ENCODE results near the gene FGFRL1.
A peak's percentile ranks its signal among the peaks of the same experiment; 100 is the strongest.

FGFRL1 gene

DNA sequence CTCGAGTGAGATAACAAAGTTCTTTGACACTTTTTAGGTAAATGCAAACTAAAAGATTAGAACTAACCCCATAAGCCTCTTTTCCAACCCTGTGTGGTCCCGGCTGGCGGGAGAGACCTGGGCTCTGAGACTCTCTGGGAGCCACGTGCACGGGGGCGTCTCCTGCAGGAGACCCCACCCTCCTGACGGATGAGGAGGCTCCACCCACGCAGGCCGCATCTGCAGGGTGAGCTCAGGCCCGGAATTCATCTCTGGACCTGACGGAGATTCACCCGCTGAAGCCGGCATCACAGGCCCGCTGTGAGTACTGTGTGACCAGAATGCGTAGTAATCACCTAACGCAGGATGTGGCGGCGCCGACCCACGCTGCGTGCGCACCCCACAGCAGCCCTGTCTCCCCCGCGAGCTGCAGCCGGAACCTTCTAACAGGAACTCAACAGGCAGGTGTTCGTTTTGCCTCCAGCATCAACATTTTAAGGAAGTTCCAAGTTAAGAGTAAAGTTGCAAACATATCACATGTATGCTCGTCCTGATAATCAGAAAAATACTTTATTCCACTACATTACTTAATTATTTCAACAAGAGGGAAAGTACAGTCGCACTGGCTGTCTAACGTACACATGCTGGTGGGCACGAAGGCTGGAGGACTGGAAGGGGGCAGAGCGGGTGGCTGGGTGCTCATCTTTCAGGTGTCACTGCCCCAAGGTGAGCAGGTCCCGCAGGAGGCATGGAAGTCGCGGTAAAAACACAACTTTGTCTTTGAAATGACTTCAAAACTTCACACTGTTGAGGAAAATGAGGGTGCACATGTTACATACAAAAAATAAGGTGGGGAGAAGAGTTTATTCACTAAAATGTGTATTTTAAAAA, 44.5 kb downstream of the FGFRL1 start:
- peak; percentile 75 for DNase-seq

DNA sequence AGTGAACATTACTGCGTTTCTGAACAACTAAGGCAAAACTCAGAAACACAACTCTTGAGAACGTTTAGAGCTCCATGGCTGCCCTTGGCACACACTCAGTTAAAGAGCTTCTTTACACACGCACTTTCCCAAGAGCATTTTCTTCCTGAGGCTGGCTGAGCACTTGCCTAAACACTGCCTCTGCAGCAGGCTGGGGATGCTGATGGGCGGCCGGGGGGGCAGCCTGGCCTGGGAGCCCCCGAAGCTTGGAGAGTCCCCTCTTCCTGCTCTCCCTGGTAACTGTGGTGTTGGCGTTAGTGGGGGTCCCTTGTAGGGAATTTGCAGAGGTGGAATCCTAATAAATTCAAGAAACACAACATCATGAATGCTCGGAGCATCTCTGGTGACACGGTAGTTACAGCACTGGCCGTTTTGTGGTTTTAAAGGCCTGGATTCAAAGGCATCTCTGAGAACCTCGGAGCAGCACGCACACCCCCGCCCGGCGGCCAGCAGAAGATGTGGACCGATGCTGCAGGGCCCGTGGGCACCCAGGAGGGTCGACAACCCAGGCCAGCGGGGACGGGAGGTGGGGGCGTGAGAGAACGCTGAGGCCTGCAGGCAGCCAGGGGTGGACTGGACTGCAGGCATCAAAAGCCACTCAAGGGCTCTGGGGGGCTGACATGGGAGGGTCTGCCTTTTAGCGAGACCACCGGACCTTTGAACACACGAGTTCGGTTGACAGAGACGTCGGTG, 45.4 kb downstream of the FGFRL1 start:
- peak; percentile 8 for DNase-seq

DNA sequence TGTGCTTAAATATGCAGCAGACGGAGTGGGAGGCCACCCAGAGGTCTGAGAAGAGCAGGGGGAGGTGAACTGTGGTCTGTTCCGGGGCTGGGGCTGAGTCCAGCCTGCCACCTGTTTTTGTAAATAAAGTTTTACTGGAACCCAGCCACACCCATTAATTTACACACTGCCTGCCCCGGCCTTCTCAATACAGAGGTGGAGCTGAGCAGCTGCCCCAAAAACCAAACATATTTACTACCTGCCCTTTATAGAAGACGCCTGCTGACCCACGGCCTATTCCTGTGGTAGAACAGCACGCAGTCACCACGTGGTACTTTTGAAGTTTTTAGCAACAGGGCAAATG, 45.9 kb downstream of the FGFRL1 start:
- no peak for DNase-seq

DNA sequence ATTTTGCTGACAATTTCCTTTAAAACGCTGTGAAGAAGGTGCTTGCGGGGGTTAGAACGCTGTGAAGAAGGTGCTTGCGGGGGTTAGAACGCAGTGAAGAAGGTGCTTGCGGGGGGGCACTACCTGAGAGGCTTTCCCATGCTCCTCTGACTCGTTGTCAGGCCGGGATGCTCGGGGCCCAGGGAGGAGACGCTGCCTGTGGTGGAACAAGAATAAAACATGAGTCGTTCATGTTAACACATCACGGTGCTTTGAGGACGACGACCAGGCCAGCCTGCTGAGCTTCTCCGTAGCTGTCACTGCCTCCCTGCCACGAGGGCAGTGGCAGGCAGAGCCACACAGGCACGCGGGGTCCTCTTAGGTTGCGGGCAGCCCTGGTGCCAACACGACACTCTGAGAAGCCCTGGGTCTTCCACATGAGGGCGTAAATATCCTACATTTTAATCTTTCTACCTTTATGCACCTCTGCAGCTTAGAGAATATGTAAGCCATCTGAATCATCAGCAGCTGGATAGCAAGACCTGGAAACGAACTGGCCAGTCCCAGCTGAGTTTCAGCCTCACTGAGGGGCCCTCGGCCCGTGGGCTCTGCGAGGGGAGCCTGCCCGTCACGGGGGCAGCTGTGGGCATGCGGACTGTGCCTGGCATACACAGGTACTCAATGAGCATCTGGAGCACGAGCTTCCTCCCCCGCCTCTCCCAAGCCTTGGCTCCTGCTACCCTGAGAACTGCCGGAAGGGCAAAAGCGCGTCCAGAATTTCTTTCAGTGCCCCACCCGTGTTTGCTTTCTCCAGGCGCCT, 47.0 kb downstream of the FGFRL1 start:
- peak; percentile 17 for DNase-seq

DNA sequence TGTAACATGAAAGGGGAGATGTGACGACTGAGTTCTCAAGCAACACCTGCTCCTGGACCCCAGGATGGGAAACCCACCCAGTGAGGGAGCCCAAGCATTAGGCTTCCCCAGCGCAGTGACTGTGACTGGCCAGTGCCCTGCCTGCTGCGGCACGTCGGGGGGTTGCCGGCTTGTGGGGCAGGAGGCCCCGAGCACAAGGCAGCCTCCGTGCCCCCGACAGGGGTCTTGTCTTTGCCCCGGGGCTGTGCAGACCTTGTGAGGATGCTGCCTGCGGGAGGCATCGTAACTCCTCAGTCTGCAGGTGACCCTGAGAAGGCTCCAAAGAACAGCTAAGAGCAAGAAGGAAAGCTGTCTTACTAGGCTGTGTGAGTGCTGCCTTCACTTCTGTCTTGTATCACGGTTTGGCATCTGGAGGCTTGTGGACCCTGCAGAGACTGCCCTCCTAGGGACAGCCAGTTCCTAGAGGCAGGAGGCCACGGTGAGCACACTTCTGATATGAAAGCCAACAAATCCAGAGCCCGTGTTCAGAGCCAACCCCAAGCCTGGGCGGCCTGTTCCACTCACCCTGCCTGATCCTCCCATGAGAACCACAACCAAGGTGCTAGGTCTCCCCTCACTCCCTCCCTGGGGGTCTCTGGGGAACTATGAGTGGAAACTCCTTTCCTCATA, 47.7 kb downstream of the FGFRL1 start:
- no peak for DNase-seq

DNA sequence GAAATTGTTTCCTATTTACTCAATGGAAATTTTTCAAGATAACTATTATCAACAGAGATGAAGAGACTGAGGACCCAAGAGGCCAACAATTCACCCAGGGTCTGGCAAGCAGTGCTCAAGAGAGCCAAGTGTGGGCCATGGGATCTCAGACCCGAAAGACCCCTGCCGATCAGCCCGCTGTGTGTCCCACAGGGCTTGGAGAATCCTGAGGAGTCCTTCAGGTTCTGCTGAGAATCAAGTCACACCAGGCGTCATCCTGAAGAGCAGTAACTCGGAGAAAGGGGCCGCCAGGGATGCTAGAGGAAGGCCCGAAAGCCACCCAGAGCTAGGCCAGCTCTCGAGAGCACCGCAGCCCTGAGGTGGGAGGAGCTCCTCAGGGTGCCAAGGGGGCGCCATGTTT, 48.7 kb downstream of the FGFRL1 start:
- DNase-seq, result no peak

DNA sequence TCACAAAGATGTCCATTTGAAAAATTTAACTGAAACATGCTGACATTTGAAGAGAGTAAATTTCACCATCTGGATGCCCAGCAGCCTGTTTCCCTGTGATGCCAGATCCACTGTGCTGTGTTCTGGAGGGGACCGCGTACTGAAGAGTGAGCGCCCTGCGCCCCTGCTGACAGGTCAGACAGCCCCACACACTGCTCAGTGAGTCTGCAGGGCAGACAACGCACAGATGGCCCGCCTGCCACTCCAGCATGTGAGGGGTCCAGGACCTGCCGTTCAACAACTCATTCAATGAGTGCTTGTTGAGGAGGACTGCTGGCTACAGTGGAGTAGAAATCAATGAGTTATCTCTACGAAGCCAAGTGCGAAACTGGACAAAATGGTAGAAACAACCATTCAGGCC, 49.2 kb downstream of the FGFRL1 start:
- no peak for DNase-seq

DNA sequence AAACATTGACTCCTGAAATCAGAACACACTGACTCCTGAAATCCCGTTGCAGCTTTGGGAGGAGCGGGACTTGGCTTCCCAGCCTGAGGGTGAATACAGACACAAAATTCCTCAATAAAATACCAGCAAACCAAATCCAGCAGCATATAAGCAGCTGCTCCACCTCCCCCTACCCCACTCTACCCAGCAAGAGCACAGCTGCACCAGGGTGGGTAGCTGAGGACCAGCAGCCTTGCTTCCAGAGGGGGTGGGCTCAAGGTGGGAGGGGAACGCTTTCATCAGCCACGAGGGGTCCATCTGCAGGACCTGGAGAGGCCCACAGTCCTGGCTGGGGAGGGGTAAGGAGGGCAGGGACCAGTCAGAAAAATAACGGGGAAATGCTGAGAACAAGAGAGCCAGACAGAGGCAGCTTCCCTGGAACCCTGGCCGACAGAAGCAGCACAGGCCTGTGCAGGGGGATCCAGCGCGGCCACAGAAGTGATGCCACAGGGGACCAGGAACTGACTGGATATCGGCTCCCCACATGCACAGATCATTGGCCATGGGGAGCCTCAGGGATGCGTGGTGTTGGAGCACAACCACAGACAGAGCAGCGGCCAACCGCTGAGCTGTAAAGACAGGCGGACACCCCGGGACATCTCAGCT, 49.8 kb downstream of the FGFRL1 start:
- no peak for DNase-seq

DNA sequence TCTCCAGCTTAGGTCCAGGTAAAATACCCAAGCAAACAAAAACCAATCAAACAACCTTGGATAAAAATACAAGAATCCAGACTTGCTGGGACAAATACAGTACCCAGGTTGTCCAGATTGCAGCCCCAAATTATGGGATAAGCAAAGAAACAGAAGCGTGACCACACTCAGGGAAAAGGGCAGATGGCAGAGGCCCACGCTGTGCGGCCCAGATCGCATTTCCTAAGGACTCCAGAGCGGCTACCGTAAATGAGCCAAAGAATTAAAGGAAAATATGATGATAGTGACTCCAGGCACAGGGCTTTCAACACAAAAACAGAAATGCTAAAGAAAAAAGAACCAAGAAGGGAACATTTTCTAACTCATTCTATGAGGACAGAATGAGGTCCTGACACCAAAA, 50.3 kb downstream of the FGFRL1 start:
- no peak for DNase-seq

DNA sequence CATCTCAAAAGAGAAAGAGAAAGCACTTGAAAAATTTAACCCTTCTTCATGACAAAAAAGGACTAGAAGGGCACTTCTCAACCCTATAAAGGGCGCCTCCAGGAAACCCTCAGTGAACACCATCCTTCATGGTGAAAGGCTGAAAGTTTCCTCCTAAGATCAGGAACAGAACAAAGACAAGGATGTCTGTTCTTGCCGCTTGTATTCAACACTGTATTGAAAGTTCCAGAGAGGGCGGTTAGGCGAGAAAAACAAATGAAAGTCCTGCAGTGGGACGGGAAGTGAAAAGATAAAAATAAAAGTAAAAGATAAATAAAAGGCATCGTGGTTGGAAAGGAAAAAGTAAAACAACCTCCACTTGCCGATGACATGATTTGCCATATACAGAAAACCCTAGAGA, 51.0 kb downstream of the FGFRL1 start:
- DNase-seq, result no peak

DNA sequence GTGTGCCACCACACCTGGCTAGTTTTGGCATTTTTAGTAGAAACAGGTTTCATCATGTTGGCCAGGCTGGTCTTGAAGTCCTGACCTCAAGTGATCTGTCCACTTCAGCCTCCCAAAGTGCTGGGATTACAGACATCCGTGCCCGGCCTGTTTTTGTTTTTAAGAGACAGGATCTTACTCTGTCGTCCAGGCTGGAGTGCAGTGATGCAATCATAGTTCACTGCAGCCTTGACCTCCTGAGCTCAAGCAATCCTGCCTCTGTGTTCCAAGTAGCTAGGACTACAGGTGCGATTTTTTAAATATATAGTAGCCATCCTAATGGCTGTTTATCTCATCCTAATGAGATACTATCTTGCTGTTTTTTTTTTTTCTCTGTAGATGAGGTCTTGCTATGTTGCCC, 54.3 kb downstream of the FGFRL1 start:
- no peak for DNase-seq

DNA sequence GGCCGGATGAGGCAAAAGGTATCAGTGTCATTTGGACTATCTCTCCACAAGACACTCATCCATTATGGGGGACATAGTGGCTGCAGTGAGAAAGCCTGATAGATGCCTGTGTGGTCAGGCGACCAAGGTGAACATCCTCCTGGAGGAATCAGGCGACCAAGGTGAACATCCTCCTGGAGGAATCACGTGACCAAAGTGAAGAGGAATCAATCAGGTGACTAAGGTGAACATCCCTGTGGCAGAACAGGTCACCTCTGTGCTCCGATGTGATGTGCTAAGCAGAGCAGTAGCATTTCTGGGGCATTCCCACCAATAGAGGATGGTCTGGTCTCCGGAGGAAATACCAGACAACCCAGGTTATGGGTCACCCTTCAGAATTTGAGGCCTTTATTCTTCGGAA, 58.0 kb downstream of the FGFRL1 start:
- DNase-seq, result no peak

DNA sequence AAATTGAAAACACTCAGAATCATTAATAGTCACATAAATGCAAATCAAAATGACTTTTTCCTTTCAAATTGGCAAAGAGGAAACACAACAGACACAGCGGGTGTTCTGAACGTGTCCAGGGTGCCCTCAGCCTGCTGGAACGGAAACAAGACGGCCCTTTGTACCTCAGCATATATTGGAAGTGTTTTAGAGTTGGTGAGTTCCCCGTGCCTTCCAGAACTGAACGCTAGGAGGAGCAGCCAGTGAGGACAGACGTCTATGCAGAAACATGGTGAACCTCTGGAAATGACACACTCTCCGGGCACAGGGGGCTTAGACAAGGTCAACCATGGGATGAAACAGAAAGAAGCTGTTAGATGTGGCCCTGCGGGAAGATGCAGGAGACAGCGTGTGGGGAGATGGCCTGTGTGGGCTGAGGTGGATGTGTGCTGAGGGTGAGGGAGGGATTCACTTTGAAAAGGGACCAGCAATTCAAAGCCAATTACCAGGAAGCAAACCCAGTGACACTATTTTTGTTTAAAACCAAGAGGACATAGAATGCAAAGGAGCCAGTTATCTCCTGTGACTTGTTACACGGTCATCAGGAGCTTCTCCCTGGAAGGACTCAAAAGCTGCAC, 61.5 kb downstream of the FGFRL1 start:
- no peak for DNase-seq

DNA sequence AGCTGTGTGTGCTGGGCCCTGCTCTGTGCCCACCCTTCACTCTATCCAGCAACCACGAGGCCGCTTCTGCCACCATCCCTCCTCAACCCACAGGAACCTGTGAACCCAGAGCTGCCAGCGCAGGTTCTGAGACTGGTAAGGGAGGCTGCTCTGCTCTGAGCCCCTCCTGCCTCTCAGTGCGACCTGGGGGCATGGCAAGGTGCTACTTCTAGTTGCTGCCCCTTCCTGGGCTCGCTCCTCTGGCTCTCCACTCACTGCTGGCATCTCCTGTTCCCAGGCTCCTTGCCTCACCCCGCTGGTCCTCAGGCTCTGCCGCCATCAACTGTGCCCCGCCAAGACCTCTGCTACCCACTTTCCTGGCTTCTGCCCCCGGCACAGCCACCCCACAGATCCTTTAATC, 62.7 kb downstream of the FGFRL1 start:
- DNase-seq, result no peak

DNA sequence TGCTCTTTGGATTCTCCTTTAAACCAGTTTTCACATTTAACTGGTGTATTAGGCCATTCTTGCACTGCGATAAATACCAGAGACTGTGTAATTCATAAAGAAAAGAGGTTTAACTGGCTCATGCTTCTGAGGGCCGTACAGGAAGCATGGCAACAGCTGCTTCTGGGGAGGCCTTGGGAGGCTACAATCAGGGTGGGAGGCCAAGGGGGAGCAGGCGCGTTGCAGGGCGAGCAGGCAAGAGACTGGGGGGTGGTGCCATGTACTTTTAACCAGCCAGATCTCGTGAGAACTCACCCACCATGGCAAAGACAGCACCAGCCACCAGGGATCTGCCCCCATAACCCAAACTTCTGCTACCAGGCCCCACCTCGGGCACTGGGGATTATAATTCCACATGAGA, 63.8 kb downstream of the FGFRL1 start:
- no peak for DNase-seq

DNA sequence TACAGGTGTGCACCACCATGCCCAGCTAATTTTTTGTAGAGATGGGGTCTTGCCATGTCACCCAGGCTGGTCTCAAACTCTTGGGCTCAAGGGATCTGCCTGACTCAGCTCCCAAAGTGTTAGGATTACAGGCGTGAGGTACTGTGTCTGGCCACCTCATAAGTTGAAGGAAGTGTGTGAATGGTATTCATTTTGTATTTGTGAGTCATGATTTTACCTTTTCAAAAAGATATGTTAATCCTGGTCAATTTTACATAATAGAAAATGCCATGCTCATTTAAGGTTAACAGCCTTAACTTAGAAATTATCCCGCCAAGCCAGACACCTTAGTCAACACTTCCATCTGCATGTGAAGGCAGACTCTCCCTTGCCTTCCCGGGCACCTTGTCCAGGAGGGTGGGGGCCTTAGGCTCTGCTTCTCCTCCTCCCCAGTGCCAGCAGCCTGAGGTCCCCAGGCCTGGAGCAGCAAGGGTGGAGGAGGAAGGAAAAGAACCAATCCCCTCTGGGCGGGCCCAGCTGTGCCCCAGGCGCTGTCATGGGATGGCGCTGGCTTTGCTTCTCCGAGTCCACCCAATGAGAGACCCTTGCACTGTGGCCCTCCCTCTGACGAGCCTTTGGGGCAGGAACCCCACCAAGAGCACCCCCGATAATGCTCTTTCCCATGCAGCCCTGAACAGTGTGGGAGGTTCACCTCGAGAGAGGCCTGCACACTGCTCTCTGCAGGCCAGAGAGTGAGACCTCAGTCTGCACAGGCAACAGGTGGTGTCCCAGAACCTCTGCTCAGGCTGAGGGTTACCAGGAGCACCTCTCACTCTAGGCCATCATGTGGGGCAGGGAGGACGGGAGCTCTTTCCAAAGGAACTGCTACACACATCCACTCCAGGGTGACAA, 64.6 kb downstream of the FGFRL1 start:
- no peak for DNase-seq
